ENCODE measurements around the gene GAR1. TPM values are rescaled to one million over a fixed set of nuclear protein-coding genes. Genes with fewer than 3 reads are reported as not detected.
"Not testable (repeated sequence)": the region's sequence is repeated elsewhere in the genome, so short reads cannot be mapped to it uniquely, and the experiment has no call there.

The GAR1 gene
- total and polyA plus RNA-seq, 9 of the 15 experiments (the other 6 are each of a cell fraction or from before 2014, with no cell fraction given), result 35.7 to 194 (median 68.2) TPM

GRCh38 chr4:109850601-109851000 is 35.0 kb downstream of the GAR1 start (continued):
- TF ChIP-seq RERE (CRISPR knock-in tag; IDR thresholded peaks at IDR 0.05; ENCODE audit: borderline replicate concordance) (no peak), ZNF408 (CRISPR knock-in tag; IDR thresholded peaks at IDR 0.05; ENCODE audit: low read depth) (no peak), XRCC3 (IDR thresholded peaks at IDR 0.05) (no peak)

GRCh38 chr4:109859426-109860300 is 44.1 kb downstream of the GAR1 start:
- H3K27ac ChIP-seq (ENCODE audit: extremely low read depth, low read depth, low read length); FAIRE-seq; H2AFZ ChIP-seq (ENCODE audit: low read depth, low read length); H3K79me2 ChIP-seq (ENCODE audit: control insufficient read depth, insufficient read depth, low read length); H3K4me1 ChIP-seq (replicated peaks in 1 of 2; ENCODE audit: control insufficient read depth in 2 of 2, insufficient read depth in 2 of 2, low read length in 2 of 2); POLR2A ChIA-PET; intact Hi-C loops (cut with micrococcal nuclease); DNase-seq (ENCODE audit: extremely low read depth in 1 of 4, low spot score in 3 of 4); BruUV-seq (replicated peaks); CTCF ChIA-PET (ENCODE audit: low intra/inter-chr PET ratio); H3K4me2 ChIP-seq (ENCODE audit: insufficient read depth, low read length); in situ Hi-C loops (cut with MboI); H3K9ac ChIP-seq (ENCODE audit: insufficient read depth in 1 of 2, low read depth in 2 of 2, low read length in 2 of 2); H3K9me1 ChIP-seq (ENCODE audit: control insufficient read depth, insufficient read depth, low read length); H3K27me3 ChIP-seq (ENCODE audit: control insufficient read depth in 2 of 2, insufficient read depth in 2 of 2, low read length in 2 of 2); H3K9me3 ChIP-seq (replicated peaks; ENCODE audit: control insufficient read depth, insufficient read depth, low read depth, low read length); H3K4me3 ChIP-seq; H4K20me1 ChIP-seq (replicated peaks; ENCODE audit: control insufficient read depth, insufficient read depth, low read length); H3K36me3 ChIP-seq (ENCODE audit: control insufficient read depth, insufficient read depth, low read length); ATAC-seq: not testable (repeated sequence)
- 3% methylated on average over 4 of the region's 4 CpGs for WGBS (ENCODE audit: insufficient coverage, low coverage, missing lambda C conversion rate)
- 0 out of 2 replicates have a peak, but pooled peaks have one; percentile 32 for TF ChIP-seq CBX5 (IDR thresholded peaks at IDR 0.05; ENCODE audit: borderline replicate concordance, low read depth)

Data from K562 (cell line).